Stimulated activated CD8-positive, alpha-beta memory T cell treated with anti-CD3 and anti-CD28 coated beads, Interleukin-4, amount 100 ng/mL, for 4 hours (primary cell): ENCODE results near the gene ACSL1.
"Not testable (repeated sequence)": the region's sequence is repeated elsewhere in the genome, so short reads cannot be mapped to it uniquely, and the experiment has no call there.

Experiments used
- DNase-seq, 2 donors: peaks; one replicate each; pipeline ENCODE4 v3.0.0-alpha.2; 2020; ENCODE audit warnings: low read depth in 2 of 2, low spot score in 1 of 2

Gene ACSL1

DNA sequence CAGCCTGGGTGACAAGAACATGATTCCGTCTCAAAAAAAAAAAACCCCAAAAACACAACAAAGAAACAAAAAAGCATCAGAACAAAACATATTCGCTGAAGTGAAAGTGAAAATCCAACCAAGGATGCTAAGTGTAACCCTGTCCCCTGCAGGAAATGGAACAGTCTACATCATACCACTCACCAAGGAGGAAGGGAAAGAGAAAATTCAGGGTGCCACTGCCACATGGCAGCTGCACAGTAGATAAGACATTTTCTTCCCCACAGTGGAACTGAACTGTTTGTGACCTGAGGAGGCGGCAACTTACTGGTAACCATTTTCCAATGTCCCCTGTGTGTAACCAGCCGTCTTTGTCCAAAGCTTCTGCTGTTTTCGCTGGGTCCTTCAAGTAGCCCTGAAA lies 63.7 kb downstream of the ACSL1 start:
- DNase-seq: peak; percentile 3

DNA sequence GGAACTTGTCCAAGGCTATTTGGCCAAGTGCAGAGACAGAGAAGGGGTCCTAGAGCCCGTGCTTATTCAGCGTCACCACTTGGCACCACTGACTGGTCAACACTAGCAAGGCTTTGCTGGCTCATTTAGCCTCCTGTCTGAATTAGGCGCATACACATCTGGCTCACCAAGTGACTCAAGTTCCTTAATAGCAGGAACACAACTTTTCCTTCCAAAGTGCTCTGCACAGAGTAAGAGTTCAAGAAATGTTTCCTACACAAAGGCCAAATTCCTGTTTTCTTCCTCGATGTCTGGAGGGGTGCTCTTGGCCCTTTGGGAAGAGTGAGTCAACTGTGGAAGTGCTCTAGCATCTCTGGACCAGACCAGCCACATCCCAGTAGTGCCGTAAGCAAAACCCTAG lies 65.1 kb downstream of the ACSL1 start:
- no peak for DNase-seq

DNA sequence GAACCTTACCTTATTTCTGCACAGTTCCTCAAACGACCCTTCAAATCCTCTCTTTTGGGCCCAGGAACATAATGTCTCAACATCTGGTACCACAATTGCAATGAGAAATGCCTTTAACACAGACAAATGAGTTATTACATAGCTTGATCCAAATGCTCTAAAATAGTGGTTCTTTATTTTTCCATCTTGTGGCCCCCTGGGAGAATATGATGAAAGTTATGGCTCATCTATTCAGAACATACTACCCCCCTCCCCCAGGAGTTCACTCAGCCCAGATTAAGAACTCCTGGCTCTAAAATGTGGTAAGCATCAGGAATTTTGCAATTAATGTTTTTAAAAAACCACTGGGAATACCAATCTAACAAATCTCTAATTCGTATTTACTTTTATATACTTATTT lies 68.0 kb downstream of the ACSL1 start:
- DNase-seq: no peak

DNA sequence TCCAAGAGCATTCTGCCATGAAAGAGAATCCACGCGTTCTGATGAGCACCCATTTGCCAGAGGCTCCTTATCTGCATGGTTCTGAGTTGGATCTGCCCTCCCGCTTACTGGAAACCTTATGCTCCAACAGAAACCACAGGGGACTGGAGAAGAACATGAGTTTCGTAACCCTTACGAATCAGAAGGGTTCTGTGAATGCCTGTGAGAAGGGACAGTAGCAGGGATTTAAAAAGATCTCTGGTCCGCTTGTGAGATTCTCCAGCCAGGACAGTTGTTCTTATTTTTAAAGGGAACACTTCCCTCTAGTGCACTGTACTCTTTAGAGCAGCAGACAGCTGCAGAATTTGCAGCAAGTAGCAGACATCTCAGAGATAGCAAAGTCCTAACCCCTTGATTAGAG lies 69.4 kb downstream of the ACSL1 start:
- no peak for DNase-seq

DNA sequence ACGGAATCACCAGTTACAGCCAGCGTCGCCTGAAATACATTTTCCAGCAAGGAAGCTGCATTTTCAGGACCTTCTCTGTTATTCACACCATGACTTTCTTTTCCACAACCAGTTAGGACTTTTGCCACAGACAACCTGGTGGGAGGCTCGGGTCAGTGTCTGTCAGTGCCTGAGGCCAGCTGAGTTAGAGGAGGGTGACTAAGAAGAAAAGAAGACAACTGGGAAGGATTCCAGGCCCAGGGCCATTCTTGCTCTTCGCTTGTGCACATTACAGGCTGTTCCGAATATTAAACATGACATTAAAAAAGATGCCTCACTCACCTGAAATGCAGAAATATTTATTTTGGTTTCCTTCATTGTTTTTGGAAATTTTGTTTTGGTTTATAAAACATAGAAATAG lies 70.5 kb downstream of the ACSL1 start:
- no peak for DNase-seq

DNA sequence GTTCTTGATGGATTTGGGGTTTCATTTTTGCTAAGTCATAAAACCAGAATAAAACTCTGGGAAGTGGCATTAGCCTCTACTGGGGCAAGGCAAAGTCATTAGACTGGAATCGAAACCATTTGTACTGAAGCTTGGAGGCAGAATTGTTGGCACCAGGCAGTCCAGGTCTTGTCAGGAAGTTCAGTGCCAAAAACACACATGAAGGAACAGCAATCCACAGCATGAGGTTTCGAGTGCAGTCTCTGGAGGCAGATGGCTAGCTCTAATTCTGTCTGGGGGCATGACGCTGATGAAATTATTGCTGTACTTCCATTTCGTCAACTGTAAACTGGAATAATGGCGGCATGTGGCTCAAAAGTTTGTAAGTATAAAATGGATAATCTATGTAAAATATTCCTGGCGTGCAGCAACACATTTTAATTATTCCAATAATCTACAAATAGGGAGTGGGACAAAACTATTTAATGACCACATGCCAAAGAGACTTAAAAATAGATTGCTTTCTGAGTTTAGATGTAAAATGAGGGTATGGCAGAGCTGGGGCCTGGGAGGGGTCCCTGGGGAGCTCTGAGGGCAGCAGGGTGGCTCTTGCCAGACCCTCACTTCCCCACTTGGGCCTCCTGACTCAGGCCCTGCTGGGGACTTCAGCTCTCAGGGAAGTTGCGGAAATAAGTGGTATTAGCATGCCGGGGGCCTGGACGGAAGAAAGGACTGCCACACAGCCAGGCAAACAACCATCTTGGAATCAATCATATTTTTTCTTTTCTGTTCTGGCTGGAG lies 73.1 kb downstream of the ACSL1 start:
- no peak for DNase-seq

DNA sequence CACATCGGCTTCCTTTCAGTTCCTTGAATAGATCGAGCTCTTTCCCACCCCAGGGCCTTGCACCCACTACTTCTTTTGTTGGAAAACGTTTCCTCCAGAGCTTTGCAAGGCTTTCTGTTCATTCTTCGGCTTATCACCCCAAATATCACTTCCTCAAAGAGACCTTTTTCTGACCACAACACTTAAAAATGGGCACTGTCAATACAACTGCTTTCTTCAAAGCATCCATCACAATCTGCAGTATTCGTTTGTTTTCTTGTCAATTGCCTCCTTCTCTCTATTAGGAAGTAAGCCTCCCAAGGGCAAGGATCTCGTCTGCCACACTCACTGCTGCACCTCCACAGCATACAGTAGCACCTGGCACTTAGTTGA lies 74.2 kb downstream of the ACSL1 start:
- no peak for DNase-seq

DNA sequence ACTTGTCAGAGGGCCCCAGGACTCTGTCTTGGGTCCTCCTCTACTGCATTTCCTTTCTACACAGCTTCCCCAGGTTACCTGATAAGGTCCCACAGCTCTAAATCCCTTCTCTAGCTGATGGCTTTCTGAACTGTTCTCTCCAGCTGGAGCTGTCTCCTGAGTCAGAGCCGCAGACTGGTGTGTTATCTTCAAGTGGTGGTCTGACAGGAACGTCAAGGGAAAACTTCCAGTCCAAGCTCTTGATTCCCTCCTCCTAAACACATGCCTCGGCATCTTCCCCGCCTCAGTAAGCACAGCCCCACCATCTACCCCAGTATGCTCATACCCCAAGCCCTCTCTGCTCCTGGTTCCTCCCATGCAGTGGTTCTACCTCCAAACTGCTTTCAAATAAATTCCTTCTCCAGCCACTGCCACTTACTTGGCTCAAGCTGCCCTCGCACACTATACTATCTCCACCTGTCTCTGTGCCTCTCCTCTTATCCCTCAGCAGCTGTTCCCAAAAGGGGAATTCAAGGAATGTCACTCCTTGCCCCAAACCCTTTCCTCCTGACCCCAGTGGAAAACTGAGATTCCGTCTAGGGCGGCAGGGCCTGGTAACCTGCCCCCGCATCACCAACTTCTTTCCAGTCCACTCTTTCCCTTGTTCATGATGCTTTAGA lies 74.7 kb downstream of the ACSL1 start:
- DNase-seq: no peak

DNA sequence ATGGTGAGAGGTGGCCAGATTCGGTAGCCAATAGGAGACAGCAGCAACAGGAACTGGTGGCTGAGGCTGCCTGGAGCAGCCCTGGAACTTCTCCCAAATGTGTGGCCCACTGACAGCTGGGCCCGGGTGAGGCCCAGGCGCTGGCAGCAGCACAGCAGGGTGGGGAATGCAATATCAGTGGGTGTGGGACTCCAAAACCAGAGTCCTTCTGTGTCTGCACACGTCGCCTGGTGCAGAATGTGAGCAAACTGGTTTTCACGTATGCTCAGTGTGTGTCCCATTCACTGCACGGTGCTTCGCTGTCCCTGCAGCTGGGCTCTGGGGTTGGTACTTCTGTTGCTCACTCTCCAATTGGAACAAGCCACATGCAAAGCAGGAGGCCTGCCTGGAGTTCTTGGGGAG lies 77.5 kb downstream of the ACSL1 start:
- no peak for DNase-seq

DNA sequence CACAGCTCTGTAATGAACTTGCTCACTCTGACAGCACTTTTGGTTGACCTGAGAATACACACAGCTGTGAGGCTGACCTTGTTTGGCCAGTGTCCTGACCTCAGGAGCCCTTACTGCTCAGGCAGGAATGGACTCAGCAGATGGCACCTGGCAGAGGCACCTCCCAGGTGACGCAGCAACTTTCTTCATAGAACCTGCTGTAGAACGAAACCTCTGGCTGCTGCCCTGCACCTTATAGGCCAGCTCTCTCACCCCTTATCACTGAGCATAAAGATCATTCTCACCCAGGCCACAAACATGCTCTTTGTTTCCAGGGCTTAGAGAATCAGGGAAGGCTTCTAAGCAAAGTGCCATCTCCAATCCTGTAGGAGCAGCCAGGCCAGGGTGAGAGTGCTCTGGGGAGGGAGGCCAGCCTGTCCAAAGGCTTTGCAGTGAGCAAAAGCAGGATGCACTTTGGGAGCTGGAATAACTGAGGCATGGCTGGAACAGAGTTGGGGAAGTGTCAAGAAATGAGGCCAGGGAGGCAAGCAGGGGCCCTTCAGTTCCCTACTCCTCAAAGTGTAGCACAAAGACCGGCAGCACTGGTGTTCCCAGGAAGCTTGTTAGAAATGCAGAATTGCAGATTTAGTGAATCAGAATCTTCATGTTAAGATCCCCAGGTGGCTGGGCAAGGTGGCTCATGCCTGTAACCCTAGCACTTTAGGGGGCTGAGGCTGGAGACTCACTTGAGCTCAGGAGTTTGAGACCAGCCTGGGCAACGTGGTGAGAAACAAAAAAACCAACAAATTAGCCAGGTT lies 78.5 kb downstream of the ACSL1 start:
- DNase-seq: no peak

DNA sequence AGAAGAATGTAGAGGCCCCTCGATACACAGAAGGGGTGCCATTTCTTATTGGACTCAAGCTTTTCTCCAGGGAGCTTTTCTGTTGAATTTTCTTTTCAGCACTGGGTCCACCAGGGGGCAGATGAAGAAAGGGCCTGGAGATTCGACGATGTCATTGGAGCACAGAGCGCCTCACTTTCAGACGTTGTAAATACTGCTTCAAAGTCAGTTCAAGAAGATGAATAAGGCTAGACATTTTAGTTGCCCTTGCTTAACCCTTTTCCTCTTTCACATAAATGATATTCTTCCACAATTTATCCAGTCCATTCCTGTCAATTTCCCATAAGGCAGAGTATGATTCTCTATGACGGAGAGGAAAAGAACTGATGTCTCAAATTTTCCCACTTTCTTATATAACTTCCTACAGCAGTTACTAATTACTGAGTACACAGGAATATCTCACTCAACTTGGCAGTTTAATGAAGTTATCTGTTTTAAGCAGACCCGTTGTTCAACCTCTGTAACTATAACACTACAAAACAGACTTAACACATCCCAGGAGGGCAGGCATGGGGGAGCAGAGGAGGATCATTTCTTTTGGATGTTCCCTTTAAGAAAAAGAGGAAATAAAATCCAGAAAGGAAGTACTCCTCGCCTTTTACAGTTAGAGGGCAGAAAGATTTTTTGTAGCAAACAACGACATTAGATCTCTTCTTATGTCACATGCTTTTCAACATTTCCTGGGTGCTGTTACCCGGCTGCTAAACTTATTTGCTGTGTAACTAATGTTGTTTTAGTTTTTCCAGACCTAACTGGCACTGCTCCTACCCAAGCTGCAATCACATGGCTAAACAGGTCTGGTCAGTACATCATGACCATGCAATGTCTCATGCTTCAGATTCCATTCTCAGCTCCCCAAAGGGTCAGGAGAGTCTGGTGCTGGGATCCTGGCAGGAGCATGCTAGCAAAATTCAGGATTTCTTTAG lies 79.7 kb downstream of the ACSL1 start:
- peak; percentile 31 to 58 for DNase-seq

DNA sequence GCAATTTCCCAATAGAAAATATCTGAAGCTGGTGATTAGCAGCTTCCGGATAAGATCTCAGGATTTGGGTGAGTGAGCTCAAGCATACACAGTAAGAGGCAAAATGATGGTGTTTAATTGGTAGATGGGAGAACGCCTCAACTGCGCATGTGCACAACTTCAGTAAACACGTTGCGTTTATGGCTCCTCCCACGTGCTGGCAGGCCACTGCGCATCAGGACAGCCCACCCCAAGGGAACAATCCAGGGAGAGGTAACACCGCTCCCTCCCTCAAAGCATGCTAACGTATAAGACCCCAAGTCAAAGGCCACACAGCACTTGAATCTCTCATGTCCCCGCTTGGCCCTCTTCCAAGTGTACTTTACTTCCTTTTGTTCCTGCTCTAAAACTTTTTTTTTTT lies 81.5 kb downstream of the ACSL1 start:
- DNase-seq: no peak

DNA sequence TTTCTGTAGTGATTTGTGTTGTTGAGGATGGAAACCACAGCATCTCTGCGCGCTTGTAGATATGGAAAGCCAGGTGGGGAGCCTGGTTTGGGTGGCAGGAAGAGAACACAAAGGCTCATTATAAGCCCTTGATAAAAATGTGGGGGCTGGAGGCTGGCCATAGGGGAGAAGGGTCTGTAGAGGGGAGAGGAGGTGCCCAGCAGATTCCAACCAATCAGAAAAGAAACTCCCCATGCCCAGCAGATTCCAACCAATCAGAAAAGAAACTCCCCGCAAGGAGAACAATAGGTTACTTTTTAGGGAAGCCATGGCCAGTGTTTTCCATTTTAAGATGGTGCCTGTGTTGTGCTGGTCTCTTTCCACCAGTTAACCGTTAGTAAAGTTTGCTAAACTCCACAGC lies 82.1 kb downstream of the ACSL1 start:
- DNase-seq: no peak

DNA sequence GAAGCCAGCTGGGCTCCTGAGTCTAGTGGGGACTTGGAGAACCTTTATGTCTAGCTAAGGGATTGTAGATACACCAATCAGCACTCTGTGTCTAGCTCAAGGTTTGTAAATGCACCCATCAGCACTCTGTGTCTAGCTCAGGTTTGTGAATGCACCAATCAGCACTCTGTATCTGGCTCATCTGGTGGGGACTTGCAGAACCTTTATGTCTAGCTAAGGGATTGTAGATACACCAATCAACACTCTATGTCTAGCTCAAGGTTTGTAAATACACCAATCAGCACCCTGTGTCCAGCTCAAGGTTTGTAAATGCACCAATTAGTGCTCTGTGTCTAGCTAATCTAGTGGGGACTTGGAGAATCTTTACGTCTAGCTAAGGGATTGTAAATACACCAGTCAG lies 84.1 kb downstream of the ACSL1 start:
- not testable (repeated sequence) for DNase-seq

DNA sequence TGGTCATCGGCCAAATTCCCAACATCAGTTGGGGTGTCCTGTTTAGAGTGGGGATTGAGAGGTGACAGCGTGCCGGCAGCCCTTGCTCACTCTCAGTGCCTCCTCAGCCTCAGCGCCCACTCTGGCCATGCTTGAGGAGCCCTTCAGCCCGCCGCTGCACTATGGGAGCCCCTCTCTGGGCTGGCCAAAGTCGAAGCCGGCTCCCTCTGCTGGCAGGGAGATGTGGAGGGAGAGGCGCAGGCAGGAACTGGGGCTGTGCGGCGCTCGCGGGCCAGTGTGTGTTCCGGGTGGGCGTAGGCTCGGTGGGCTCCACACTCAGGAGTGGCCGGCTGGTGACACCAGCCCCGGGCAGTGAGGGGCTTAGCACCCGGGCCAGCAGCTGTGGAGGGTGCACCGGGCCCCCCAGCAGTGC lies 84.8 kb downstream of the ACSL1 start:
- DNase-seq: no peak

DNA sequence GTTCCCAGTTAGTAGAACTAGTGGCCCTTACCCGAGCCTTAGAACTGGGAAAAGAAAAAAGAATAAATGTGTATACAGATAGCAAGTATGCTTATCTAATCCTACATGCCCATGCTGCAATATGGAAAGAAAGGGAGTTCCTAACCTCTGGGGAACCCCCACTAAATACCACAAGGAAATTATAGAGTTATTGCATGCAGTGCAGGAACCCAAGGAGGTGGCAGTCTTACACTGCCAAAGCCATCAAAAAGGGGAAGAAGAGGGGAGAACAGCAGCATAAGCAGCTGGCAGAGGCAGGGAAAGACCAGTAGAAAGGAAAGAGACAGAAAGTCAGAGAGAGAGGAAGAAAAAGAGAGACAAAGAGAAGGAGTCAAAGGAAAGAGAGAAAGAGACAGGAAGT lies 86.2 kb downstream of the ACSL1 start:
- DNase-seq: not testable (repeated sequence)

DNA sequence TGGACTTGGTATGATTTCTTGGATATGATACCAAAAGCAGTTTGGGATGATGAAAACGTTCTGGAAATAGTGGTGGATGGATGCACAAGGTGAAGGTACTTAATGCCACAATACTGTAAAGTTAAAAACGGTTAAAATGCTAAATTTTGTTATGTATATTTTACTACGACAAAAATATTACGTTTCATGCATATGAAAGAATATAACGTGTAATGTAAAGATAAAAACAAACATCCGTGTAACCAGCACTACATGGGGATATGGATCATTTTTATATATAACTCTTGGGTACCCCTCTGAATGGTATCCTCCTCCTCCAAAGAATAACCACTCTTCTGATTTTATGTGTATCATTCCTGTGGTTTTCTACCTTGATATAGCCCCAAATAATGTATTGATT lies 91.0 kb downstream of the ACSL1 start:
- no peak for DNase-seq

DNA sequence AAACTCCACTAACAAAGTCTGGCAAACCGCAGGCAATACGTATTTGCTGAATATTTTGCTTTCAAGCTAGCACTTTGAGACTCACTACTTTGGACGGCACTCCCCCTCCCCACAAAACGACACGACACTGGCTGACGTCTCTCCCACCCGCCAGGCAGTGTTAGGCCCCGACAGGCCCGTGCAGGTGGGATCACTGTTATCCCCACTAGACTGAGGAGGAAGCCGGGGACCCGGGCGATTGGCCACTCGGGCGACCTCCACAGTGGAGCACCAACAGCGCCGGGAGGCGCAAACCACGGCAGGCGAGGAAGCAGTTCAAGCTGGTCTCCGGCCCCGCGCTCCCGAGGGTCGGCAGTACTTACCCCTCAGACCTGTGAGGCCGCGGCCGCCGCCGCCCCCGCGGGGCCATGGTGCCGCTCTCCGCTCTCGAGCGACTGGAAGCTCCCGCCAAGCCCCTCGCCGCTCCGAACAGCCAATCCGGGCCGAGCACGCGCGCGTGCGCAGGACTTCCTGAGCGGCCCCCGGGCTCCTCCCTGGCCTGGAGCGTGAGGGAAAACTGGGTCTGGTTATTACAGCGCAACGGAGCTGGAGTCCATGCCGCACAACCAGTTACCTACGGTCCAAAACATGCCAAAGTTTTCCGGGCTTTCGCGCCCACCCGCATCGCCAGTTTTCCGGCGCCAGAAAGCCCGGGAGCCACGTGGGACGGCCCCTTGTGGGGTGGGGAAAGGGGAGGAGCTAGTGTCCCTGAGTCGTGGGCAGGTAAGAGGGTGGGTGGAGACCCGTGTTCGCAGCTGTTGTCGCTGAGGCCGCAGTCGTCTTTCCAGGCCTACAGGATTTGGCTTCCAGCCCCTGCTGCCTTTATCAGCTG lies 91.9 kb downstream of the ACSL1 start, which contains the start of gene CENPU:
Gene CENPU (minus strand): TSS at position 443 of the 871 bp plus-strand sequence. CDS start 34 bp downstream, at position 409.
- DNase-seq: peak; percentile 88 to 90

DNA sequence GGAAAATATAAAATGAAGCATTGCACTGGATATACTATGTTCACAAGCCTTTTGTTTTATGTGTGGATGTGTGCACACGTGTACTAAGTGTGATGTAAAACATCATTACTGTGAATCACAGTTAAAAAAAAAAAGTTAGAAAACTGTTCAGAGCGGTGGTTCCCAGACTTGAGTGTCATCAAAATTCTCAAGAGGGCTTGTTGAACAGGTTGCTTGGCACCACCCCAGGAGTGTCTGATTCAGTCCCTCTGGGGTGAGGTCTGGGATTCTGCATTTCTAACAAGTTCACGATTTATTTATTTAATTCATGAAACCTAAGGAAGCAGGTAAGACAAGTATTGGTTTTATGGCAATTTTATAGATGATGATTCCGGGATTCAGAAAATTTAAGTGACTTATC lies 93.6 kb downstream of the ACSL1 start:
- DNase-seq: no peak

DNA sequence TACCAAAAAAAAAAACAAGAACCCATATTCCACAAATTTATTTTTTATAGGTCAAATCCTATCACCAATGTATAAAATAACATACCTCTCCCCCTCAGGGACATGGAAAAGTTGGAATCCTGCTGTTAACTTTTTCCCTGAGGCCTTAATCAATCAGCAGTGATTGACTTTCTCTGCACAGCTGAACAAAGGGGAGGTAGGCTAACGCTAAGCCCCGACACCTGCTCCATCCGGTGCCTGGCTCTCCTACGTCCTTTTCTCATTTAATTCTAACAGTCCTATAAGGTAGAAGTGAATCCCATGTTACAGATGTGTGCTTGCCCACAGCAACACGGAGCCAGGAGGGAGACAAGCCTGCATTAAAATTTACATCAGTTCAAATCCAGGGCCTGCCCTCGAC lies 94.7 kb downstream of the ACSL1 start:
- no peak for DNase-seq
